H1 (cell line): Measurements from ENCODE around the gene AMN1. TPM values are rescaled to one million over a fixed set of nuclear protein-coding genes. Genes with fewer than 3 reads are reported as not detected.
A peak's percentile ranks its signal among the peaks of the same experiment; 100 is the strongest.

Experiments
- CTCF ChIA-PET: fragments of 300-600 bp; sonication (Branson Sonifier 250); formaldehyde crosslinking; loops from one replicate; lab custom pipeline; 2021; ENCODE audit not compliant: partially characterized antibody; lab: Charles Lee
- POLR2A ChIA-PET: fragments of 300-600 bp; sonication (Branson Sonifier 250); formaldehyde crosslinking; loops from one replicate; lab custom pipeline; 2021; ENCODE audit warnings: inconsistent platforms; ENCODE audit not compliant: partially characterized antibody; lab: Charles Lee
- DNase-seq, 2 experiments: peaks; one replicate each; pipeline versions ENCODE4 v3.0.0 to v3.0.0-alpha.2; 2010 to 2022; ENCODE audit warnings: low spot score in 2 of 2, low read depth in 1 of 2, mixed read lengths in 1 of 2
- FAIRE-seq: peaks from 2 replicates; lab custom pipeline; 2011; peaks lifted over from hg19 to GRCh38; lab: Jason Lieb, UNC
- H2AFZ ChIP-seq: 2 replicates; pipeline ENCODE4 v1.8.1; 2012; ENCODE audit warnings: low read length, inconsistent platforms
- H2AK5ac ChIP-seq: 2 replicates; pipeline ENCODE4 v1.6.1; 2013; ENCODE audit warnings: low read depth, low read length
- H2BK120ac ChIP-seq: replicated peaks from 2 replicates; pipeline ENCODE3; 2013; ENCODE audit warnings: low read depth, low read length, inconsistent platforms
- H2BK12ac ChIP-seq: 2 replicates; pipeline ENCODE4 v1.6.1; 2013; ENCODE audit warnings: low read depth, low read length
- H2BK15ac ChIP-seq: 2 replicates; pipeline ENCODE4 v1.6.1; 2013; ENCODE audit warnings: low read length
- H2BK20ac ChIP-seq: 2 replicates; pipeline ENCODE4 v1.6.1; 2013; ENCODE audit warnings: low read length
- H2BK5ac ChIP-seq: 2 replicates; pipeline ENCODE4 v1.6.1; 2013; ENCODE audit warnings: low read depth, low read length
- H3K14ac ChIP-seq: 2 replicates; pipeline ENCODE4 v1.6.1; 2013; ENCODE audit warnings: inconsistent platforms; ENCODE audit not compliant: insufficient read length
- H3K18ac ChIP-seq: 2 replicates; pipeline ENCODE4 v1.6.1; 2013; ENCODE audit warnings: low read length; ENCODE audit errors: extremely low read depth
- H3K23ac ChIP-seq: 2 replicates; pipeline ENCODE4 v1.6.1; 2013; ENCODE audit warnings: inconsistent platforms; ENCODE audit not compliant: insufficient read length
- H3K23me2 ChIP-seq: 2 replicates; pipeline ENCODE4 v1.6.1; 2013; ENCODE audit warnings: low read depth, low read length
- H3K27ac ChIP-seq: 2 replicates; pipeline ENCODE4 v1.6.1; 2011; ENCODE audit warnings: low read depth, low read length, inconsistent platforms
- H3K27me3 ChIP-seq, 4 experiments: replicated peaks in 1 of 4; 1 replicate in 1 of 4; 2 replicates in 3 of 4; pipeline versions ENCODE4 v1.6.1 to v1.8.1; 2011 to 2013; ENCODE audit warnings: low read length in 3 of 4, mild to moderate bottlenecking in 3 of 4, inconsistent platforms in 2 of 4, mixed read lengths in 2 of 4, moderate library complexity in 1 of 4; ENCODE audit not compliant: control insufficient read depth in 3 of 4, insufficient read depth in 3 of 4; ENCODE audit errors: extremely low read depth in 1 of 4
- H3K36me3 ChIP-seq, 4 experiments: 2 replicates each; pipeline versions ENCODE4 v1.6.1 to v1.8.1; 2011 to 2013; ENCODE audit warnings: mild to moderate bottlenecking in 4 of 4, low read length in 3 of 4, moderate library complexity in 2 of 4, control low read depth in 1 of 4, inconsistent platforms in 1 of 4; ENCODE audit not compliant: insufficient read depth in 4 of 4, control insufficient read depth in 2 of 4
- H3K4ac ChIP-seq: replicated peaks from 2 replicates; pipeline ENCODE3; 2013; ENCODE audit warnings: low read length, low read depth, mixed read lengths, inconsistent platforms; ENCODE audit not compliant: insufficient read length
- H3K4me1 ChIP-seq, 4 experiments: replicated peaks in 1 of 4; 1 replicate in 1 of 4; 2 replicates in 3 of 4; pipeline versions ENCODE4 v1.6.1 to v1.8.1; 2011 to 2013; ENCODE audit warnings: low read length in 3 of 4, inconsistent platforms in 2 of 4, mixed read lengths in 1 of 4; ENCODE audit not compliant: insufficient read depth in 4 of 4, control insufficient read depth in 3 of 4
- H3K4me2 ChIP-seq, 2 experiments: 2 replicates each; pipeline versions ENCODE4 v1.6.1 to v1.8.1; 2011 to 2013; ENCODE audit warnings: low read depth in 2 of 2, low read length in 2 of 2, control low read depth in 1 of 2, inconsistent platforms in 1 of 2, mild to moderate bottlenecking in 1 of 2; ENCODE audit not compliant: insufficient read depth in 1 of 2
- H3K4me3 ChIP-seq, 4 experiments: fragments of 200-600, 300-600 bp in 1 of 4; sonication (generic), shearing (Covaris generic), sonication (Bioruptor Twin) in 1 of 4; 2 replicates each; pipeline versions ENCODE4 v1.5.1 to v1.8.1; 2011 to 2016; ENCODE audit warnings: low read length in 4 of 4, low read depth in 3 of 4, control low read depth in 2 of 4, inconsistent platforms in 2 of 4, mild to moderate bottlenecking in 2 of 4, mixed read lengths in 1 of 4, moderate library complexity in 1 of 4; ENCODE audit not compliant: insufficient read depth in 2 of 4; ENCODE audit errors: extremely low read depth in 1 of 4
- H3K56ac ChIP-seq: replicated peaks from 2 replicates; pipeline ENCODE3; 2013; ENCODE audit warnings: low read depth, mild to moderate bottlenecking, mixed read lengths, low read length, inconsistent platforms; ENCODE audit not compliant: insufficient read length
- H3K79me1 ChIP-seq: 2 replicates; pipeline ENCODE4 v1.6.1; 2013; ENCODE audit warnings: low read depth, low read length, control low read depth
- H3K79me2 ChIP-seq, 2 experiments: 2 replicates each; pipeline versions ENCODE4 v1.6.1 to v1.8.1; 2012 to 2013; ENCODE audit warnings: low read length in 2 of 2, mild to moderate bottlenecking in 2 of 2, inconsistent platforms in 1 of 2; ENCODE audit not compliant: insufficient read depth in 2 of 2, control insufficient read depth in 1 of 2
- H3K9ac ChIP-seq, 4 experiments: replicated peaks in 1 of 4; 1 replicate in 1 of 4; 2 replicates in 3 of 4; pipeline versions ENCODE4 v1.6.1 to v1.8.1; 2011 to 2013; ENCODE audit warnings: low read depth in 3 of 4, low read length in 3 of 4, control low read depth in 2 of 4, mild to moderate bottlenecking in 2 of 4, moderate library complexity in 2 of 4, inconsistent platforms in 1 of 4; ENCODE audit errors: extremely low read depth in 1 of 4
- H3K9me3 ChIP-seq, 2 experiments: 2 replicates each; pipeline versions ENCODE4 v1.6.1 to v1.8.1; 2012 to 2013; ENCODE audit warnings: mild to moderate bottlenecking in 2 of 2, moderate library complexity in 2 of 2, control low read depth in 1 of 2, inconsistent platforms in 1 of 2, low read depth in 1 of 2, low read length in 1 of 2, mixed read lengths in 1 of 2; ENCODE audit not compliant: insufficient read depth in 2 of 2
- H4K20me1 ChIP-seq, 2 experiments: replicated peaks in 1 of 2; 2 replicates each; pipeline versions ENCODE3 to v1.8.1; 2011 to 2013; ENCODE audit warnings: inconsistent platforms in 2 of 2, low read length in 2 of 2, mild to moderate bottlenecking in 1 of 2; ENCODE audit not compliant: insufficient read depth in 2 of 2, control insufficient read depth in 1 of 2
- H4K5ac ChIP-seq: 2 replicates; pipeline ENCODE4 v1.6.1; 2013; ENCODE audit warnings: low read length, low read depth, mixed read lengths, inconsistent platforms; ENCODE audit not compliant: insufficient read length
- H4K8ac ChIP-seq: 2 replicates; pipeline ENCODE4 v1.8.0; 2013; ENCODE audit warnings: mild to moderate bottlenecking, moderate library complexity, low read length, inconsistent platforms; ENCODE audit not compliant: insufficient read depth; ENCODE audit errors: extremely low read depth
- H4K91ac ChIP-seq: replicated peaks from 2 replicates; pipeline ENCODE3; 2013; ENCODE audit warnings: low read length, mixed read lengths, inconsistent platforms; ENCODE audit not compliant: insufficient read length
- BCL11A ChIP-seq, 2 experiments: IDR thresholded peaks; one replicate each; pipeline ENCODE4 v1.6.1; 2011; ENCODE audit warnings: low read depth in 2 of 2, low read length in 2 of 2, mild to moderate bottlenecking in 2 of 2
- CREB1 ChIP-seq: IDR thresholded peaks from 2 replicates; pipeline ENCODE4 v1.6.1; 2012; ENCODE audit warnings: inconsistent platforms
- JUN ChIP-seq: IDR thresholded peaks from 2 replicates; pipeline ENCODE4 v1.6.1; 2011; ENCODE audit warnings: low read depth, mild to moderate bottlenecking, improper control_type of control experiment, low read length
- RAD21 ChIP-seq, 2 experiments: IDR thresholded peaks in 1 of 2; conservative IDR thresholded peaks in 1 of 2; 2 replicates each; pipeline ENCODE4 v1.6.1; 2011; ENCODE audit warnings: low read depth in 2 of 2, low read length in 2 of 2, improper control_type of control experiment in 1 of 2, inconsistent platforms in 1 of 2, mild to moderate bottlenecking in 1 of 2, moderate library complexity in 1 of 2
- polyA plus RNA-seq, 7 experiments: library from polyadenylated mRNA; depleted of rRNA in 3 of 7; stranded (reverse) in 5 of 7; unstranded in 2 of 7; fragments of >200 nt in 5 of 7; fragments of 200-250 nt in 2 of 7; gene quantifications; 1 replicate in 5 of 7; 2 replicates in 1 of 7; 4 replicates in 1 of 7; pipeline versions ENCODE4 v1.2.1 to v1.2.3, GENCODE V29; 2011 to 2013; ENCODE audit warnings: missing spikeins in 2 of 7, mixed read lengths in 2 of 7
- total RNA-seq: library from RNA; stranded (reverse); fragmentation: NEBNext Ultra II Directional; extraction: Animal tissue kit (Norgen Biotek cat#: 25700); gene quantifications from 2 replicates; pipeline ENCODE4 v1.2.1, GENCODE V29; 2021
- TF ChIP-seq, protein P1 (sequence below): IDR thresholded peaks from 2 replicates; pipeline ENCODE4 v1.6.1; 2012; ENCODE audit warnings: inconsistent platforms
- TF ChIP-seq, protein P2 (sequence below), 3 experiments: IDR thresholded peaks; 1 replicate in 2 of 3; 2 replicates in 1 of 3; pipeline versions ENCODE4 v1.5.1 to v1.6.1; 2011; ENCODE audit warnings: low read length in 3 of 3, mild to moderate bottlenecking in 3 of 3, inconsistent platforms in 2 of 3, low read depth in 1 of 3, moderate library complexity in 1 of 3; ENCODE audit not compliant: insufficient read depth in 1 of 3; ENCODE audit errors: control extremely low read depth in 1 of 3

AMN1 gene
- total and polyA plus RNA-seq, 2 of the 8 experiments (the other 6 are each of a cell fraction or from before 2014, with no cell fraction given), result 7.5 to 13.8 TPM

DNA sequence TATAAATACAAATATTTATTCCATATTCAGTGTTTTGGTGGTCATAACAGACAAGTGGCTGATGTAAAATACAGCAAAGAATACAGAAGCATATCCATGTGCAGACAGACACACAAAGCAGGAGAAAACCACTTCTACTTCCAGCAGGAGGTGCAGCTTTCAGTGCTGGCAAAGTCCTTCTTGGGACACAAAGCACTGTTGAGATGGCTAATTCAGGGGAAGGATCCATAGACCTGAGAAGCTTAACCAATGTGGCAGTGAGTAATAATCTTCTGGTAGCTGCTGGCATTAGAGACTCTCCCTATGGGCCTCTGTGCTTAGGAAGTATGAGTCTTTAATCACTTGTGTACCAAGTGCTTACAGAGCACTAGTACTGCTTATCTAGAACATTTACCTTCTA is 26.8 kb downstream of the AMN1 start:
- Histone ChIP-seq H4K20me1 (no peaks in the 10 kb centered on the region), H2BK20ac (no peak overlapping the region), H3K4ac (no peak overlapping the region), H3K4me1 (no peaks in the 10 kb centered on the region), H3K27me3 (no peaks in the 10 kb centered on the region), H4K5ac (no peak overlapping the region), H4K8ac (no peak overlapping the region), H3K56ac (no peak overlapping the region), H3K79me2 (no peaks in the 10 kb centered on the region), H3K79me1 (no peaks in the 10 kb centered on the region), H3K23ac (no peak overlapping the region), H3K4me3 (no peak overlapping the region), H3K27ac (no peak overlapping the region), H2BK120ac (no peak overlapping the region), H2AK5ac (no peak overlapping the region), H2BK12ac (0 out of 2 replicates have a peak overlapping the region, but pooled peaks have one; percentile 43), H3K36me3 (no peaks in the 10 kb centered on the region; a peak in 1 of 8 replicates), H3K9me3 (no peaks in the 10 kb centered on the region), H2BK5ac (no peak overlapping the region), H3K14ac (no peak overlapping the region), H4K91ac (no peak overlapping the region), H2AFZ (no peak overlapping the region), H3K9ac (no peak overlapping the region), H3K23me2 (no peaks in the 10 kb centered on the region), H2BK15ac (no peak overlapping the region), H3K4me2 (no peak overlapping the region)
- POLR2A ChIA-PET, result interaction anchor here (1.1 kb wide), 1 partner anchor 13 kb away, joined by 3 read pairs; no protein-coding TSS in a partner anchor
- no peak for DNase-seq
- CTCF ChIA-PET, result interaction anchor here (0.7 to 1.6 kb wide), 7 partner anchors 9 to 276 kb away, joined by 3 to 7 read pairs (median 4); no protein-coding TSS in a partner anchor
- peak; percentile 65 for FAIRE-seq
- TF ChIP-seq, protein P1, sequence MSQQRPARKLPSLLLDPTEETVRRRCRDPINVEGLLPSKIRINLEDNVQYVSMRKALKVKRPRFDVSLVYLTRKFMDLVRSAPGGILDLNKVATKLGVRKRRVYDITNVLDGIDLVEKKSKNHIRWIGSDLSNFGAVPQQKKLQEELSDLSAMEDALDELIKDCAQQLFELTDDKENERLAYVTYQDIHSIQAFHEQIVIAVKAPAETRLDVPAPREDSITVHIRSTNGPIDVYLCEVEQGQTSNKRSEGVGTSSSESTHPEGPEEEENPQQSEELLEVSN, result no peak
- peak; percentile 57 to 70 for TF ChIP-seq RAD21 (IDR thresholded peaks at IDR 0.05 in 1 of 2, conservative IDR thresholded peaks at IDR 0.05 in 1 of 2; ENCODE audit: low read depth in 2 of 2, low read length in 2 of 2)
- TF ChIP-seq, protein P2, sequence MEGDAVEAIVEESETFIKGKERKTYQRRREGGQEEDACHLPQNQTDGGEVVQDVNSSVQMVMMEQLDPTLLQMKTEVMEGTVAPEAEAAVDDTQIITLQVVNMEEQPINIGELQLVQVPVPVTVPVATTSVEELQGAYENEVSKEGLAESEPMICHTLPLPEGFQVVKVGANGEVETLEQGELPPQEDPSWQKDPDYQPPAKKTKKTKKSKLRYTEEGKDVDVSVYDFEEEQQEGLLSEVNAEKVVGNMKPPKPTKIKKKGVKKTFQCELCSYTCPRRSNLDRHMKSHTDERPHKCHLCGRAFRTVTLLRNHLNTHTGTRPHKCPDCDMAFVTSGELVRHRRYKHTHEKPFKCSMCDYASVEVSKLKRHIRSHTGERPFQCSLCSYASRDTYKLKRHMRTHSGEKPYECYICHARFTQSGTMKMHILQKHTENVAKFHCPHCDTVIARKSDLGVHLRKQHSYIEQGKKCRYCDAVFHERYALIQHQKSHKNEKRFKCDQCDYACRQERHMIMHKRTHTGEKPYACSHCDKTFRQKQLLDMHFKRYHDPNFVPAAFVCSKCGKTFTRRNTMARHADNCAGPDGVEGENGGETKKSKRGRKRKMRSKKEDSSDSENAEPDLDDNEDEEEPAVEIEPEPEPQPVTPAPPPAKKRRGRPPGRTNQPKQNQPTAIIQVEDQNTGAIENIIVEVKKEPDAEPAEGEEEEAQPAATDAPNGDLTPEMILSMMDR (IDR thresholded peaks at IDR 0.05; ENCODE audit: control extremely low read depth in 1 of 3, insufficient read depth in 1 of 3, low read depth in 1 of 3, low read length in 3 of 3), result peak in 1 of 3 experiments; percentile 50; a peak in 1 of 4 replicates
- TF ChIP-seq CREB1, result no peak
- TF ChIP-seq BCL11A (IDR thresholded peaks at IDR 0.05; ENCODE audit: low read depth in 2 of 2, low read length in 2 of 2), result no peak
- no peak for TF ChIP-seq JUN
- TF ChIP-seq, all 59 proteins: peak for 2
- H3K18ac ChIP-seq, result no peak overlapping the region
